Measurements from ENCODE around the gene CNR2. TPM values are rescaled to one million over a fixed set of nuclear protein-coding genes. Genes with fewer than 3 reads are reported as not detected.

Gene CNR2
- total RNA-seq: not detected in 2 replicates

GRCh38 chr1:23913212-23913880, at the start of gene CNR2:
TSS of gene CNR2 (minus strand) at chr1:23913362. CDS start at chr1:23875617, 37,745 bp downstream.

GRCh38 chr1:23959461-23960290, 46.5 kb upstream of the CNR2 start, which contains the start of gene PNRC2:
TSS of gene PNRC2 (plus strand) at chr1:23959828. CDS start at chr1:23961458, 1,630 bp downstream.

GRCh38 chr1:23867895-23868556, 45.1 kb downstream of the CNR2 start, which contains the start of gene FUCA1:
TSS of gene FUCA1 (minus strand) at chr1:23868290. CDS start at chr1:23868286, 4 bp downstream.

GRCh38 chr1:23825076-23825761, 87.9 kb downstream of the CNR2 start, which contains the start of gene HMGCL:
TSS of gene HMGCL (minus strand) at chr1:23825429. CDS start at chr1:23825415, 14 bp downstream.

Other genes starting within 250 kb of the CNR2 start
- gene RPL11, start 221.6 kb downstream of the CNR2 start, total RNA-seq: 860 and 1,006 TPM in 2 replicates
- 19.3 and 27.1 TPM in 2 replicates for gene ELOA, start 169.9 kb downstream of the CNR2 start, total RNA-seq
- gene PITHD1, start 134.9 kb downstream of the CNR2 start, total RNA-seq: 40.4 and 44.1 TPM in 2 replicates
- 59.9 and 95.4 TPM in 2 replicates for gene LYPLA2, start 122.2 kb downstream of the CNR2 start, total RNA-seq
- gene GALE, start 112.6 kb downstream of the CNR2 start, total RNA-seq: 75.5 and 97.2 TPM in 2 replicates
- gene HMGCL, start 87.9 kb downstream of the CNR2 start, total RNA-seq: 57.2 and 67.7 TPM in 2 replicates
- 1.7 and 2.1 TPM in 2 replicates for gene FUCA1, start 45.1 kb downstream of the CNR2 start, total RNA-seq
- gene PNRC2, start 46.5 kb upstream of the CNR2 start, total RNA-seq: 70.2 and 75.8 TPM in 2 replicates
- gene SRSF10, start 67.0 kb upstream of the CNR2 start, total RNA-seq: 44.7 and 73.2 TPM in 2 replicates
- not detected in 2 replicates for gene MYOM3, start 198.8 kb upstream of the CNR2 start, total RNA-seq
- 0.18 TPM in 1 of 2 replicates, not detected in the other for gene IL22RA1, start 229.8 kb upstream of the CNR2 start, total RNA-seq